ENCODE data around the gene KRT31.
"Not testable (repeated sequence)": the region's sequence is repeated elsewhere in the genome, so short reads cannot be mapped to it uniquely, and the experiment has no call there.

KRT31 gene

GRCh38 chr17:41396996-41397660 is at the start of gene KRT31:
TSS of gene KRT31 (minus strand) at chr17:41397608. CDS start at chr17:41397539, 69 bp downstream.
- no peak for DNase-seq (ENCODE audit: low spot score)

- peak; percentile 26 for DNase-seq (ENCODE audit: low spot score)
These were observed 49.4 kb upstream of the KRT31 start for GRCh38 chr17:41446806-41447205.

DNA sequence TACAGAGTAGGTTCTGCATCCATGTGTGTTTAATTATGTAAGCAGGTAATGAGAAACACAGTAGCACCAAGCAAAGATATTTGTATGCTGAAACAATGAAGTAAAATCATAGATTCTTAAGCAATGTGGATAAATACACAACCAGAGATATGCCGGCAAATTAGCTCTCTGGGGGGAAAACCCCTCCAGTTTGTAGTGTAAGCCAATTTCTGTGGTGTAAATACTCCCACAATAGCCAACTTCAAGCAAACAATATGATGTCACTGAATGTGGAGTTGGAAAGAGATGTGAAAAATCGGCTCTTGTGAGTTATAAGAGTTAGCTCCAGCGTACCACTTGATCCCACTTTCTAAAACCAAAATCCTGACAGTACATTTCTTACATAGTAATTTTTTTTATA is 47.2 kb upstream of the KRT31 start:
- DNase-seq (ENCODE audit: low spot score): no peak

GRCh38 chr17:41444186-41444585 is 46.8 kb upstream of the KRT31 start:
- DNase-seq (ENCODE audit: low spot score): peak; percentile 33

DNA sequence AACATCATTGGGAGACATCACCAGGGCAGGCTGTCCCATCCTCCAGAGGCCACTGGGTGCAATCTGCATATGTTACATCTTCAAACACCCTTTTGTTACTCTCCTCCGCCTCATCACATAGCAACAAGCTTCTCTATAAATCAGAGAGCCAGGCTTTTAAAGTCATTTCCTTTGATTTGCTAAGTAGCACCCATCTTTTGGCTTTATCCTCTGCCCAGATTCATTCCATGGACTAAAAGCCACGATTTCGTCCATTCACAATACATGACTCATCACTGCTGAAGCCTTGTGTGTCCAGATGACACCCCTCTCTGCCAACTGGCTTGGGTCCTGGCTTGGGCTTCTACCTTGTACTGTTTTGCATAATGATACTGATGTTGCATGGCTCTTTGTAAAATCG is 45.3 kb upstream of the KRT31 start:
- DNase-seq (ENCODE audit: low spot score): peak; percentile 78

- DNase-seq (ENCODE audit: low spot score): no peak
These were observed 43.2 kb upstream of the KRT31 start, which contains the start of gene KRT38 for GRCh38 chr17:41440531-41441033. TSS of gene KRT38 (minus strand) at chr17:41440983. CDS start at chr17:41440921, 62 bp downstream.

- DNase-seq (ENCODE audit: low spot score): no peak
These were observed 42.0 kb upstream of the KRT31 start for GRCh38 chr17:41439375-41439774.

DNA sequence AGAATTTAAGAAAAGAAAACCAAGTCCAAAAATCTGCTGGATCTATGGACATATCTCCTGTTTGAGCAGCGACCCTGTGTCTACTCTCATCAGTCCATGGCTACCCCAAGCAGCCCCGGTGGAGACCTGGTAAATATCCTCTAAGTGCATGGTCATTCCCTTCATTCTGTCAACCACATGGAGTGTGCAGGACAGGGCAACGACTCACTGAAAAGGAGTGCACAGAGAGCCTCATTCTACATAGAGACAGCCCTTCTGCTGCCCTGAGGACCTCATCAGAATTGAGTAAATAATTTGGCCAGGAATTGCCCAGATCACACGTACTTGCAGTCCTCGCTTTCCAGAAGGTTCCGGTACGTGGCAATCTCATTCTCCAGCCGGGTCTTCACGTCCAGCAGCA is 40.4 kb upstream of the KRT31 start:
- no peak for DNase-seq (ENCODE audit: low spot score)

GRCh38 chr17:41437254-41437653 is 39.8 kb upstream of the KRT31 start:
- no peak for DNase-seq (ENCODE audit: low spot score)

DNA sequence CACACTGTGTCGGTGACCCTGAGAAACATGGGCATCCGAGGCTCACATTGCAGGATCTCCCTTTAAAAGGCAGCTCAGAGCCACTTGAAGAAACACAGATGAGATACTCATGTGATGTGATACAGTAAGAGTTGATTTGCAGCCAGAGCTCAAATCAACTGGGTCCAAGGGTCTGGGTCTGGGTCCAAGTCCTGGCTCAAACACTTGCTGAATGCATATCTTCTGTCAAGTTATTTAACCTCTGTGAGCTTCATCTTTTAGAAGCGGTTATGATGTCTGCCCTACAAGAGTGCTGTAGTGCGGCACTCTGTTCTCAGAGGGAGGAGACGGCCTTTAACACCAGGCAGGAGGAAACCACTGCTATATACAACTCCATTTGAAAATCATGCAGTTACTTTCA is 37.0 kb upstream of the KRT31 start:
- DNase-seq (ENCODE audit: low spot score): no peak

DNA sequence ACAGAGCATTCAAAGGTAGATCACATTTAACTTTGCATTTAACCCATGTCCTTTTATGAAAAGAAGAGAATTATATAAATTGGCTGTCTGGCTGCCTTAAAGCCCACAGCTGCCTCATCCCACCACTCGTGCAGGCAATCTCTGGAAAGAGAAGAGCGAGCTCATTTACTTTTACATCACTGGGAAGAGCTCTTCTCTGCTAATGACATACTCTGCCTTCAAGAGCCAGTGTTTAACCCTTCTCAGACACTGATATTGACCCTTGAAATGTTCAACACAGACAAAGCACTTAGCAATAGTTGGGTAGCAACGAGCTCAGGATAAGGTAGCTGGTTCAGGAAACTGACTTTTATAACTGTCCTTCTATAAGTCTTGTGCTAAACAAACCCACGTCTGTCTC is 36.6 kb upstream of the KRT31 start:
- DNase-seq (ENCODE audit: low spot score): no peak

GRCh38 chr17:41433586-41433985 is 36.2 kb upstream of the KRT31 start:
- DNase-seq (ENCODE audit: low spot score): no peak

- not testable (repeated sequence) for DNase-seq (ENCODE audit: low spot score)
These were observed 33.0 kb upstream of the KRT31 start for GRCh38 chr17:41430376-41430775.

DNA sequence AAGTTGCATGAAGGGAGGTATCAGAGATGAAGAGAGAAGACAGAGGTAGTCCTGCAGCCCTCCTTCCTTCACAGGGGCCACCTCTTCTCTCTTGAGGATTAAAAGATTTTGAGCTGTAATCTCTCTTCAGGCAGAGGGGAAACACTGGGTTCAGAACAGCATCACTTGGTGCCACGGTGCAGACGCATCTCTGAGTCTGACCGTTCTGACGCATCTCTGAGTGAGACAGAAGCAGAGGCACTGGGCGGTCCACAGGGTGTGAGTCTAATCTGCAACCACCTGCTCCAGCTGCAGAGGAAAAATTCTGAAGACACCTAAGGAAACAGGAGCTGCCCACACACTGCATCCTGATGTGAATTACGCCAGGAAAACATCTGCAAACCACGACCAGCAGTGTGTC is 32.3 kb upstream of the KRT31 start:
- DNase-seq (ENCODE audit: low spot score): no peak

DNA sequence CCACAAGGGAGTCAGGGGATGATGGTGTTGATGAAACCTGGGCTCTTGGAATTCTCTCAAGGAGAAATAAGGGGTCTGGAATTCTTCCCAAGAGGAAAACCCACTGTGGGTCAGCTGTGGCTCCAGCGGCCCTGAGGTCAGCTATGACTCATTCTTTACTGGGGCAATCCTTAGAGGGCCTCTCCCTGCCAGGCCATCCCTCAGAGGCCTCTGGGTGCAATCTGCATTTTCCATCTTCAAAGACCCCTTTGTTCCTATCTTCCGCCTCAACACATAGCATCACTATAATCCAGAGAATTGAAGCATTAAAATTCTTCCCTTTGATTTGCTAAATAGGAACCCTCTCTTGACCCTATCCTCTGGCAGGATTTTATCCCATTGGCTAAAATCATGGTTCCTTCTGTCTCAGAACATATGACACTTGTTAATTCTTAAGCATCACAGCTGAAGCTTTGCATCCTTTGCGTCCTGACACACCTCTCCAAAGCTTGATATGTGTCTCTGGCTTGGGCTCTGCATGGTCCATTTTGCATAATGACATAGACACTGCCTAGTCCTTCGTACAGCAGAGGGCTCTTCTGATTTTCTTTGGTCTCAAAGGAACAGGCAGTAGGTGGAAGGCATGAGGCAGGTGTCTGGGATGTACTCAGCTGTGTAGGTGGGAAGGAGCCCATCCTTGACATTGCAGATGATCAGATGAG is 31.3 kb upstream of the KRT31 start:
- DNase-seq (ENCODE audit: low spot score): peak; percentile 28

GRCh38 chr17:41424111-41424635 is 26.8 kb upstream of the KRT31 start, which contains the start of gene KRT37:
TSS of gene KRT37 (minus strand) at chr17:41424585. CDS start at chr17:41424523, 62 bp downstream.
- no peak for DNase-seq (ENCODE audit: low spot score)

DNA sequence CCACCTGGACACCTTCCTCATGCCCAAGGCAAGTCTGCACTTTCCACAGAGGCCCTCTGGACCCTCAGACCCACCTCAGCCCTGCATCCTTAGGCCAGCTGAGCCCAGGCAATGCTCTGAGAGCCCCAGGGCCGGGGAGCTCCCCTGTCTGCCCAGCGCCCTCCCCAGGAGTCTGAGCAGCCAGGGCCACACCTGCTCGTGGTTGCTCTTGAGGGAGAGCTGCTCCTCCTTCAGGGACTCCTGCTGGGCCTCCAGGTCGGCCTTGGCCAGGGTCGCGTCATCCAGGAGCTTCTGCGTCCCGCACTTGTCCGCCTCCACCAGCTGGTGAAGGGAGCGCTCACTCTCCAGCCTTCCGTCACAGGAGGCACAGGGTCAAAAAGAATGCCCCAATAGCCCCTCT is 25.2 kb upstream of the KRT31 start:
- not testable (repeated sequence) for DNase-seq (ENCODE audit: low spot score)

GRCh38 chr17:41421617-41422016 is 24.2 kb upstream of the KRT31 start:
- DNase-seq (ENCODE audit: low spot score): no peak

- DNase-seq (ENCODE audit: low spot score): peak; percentile 41
These were observed 23.7 kb upstream of the KRT31 start for GRCh38 chr17:41421116-41421515.

DNA sequence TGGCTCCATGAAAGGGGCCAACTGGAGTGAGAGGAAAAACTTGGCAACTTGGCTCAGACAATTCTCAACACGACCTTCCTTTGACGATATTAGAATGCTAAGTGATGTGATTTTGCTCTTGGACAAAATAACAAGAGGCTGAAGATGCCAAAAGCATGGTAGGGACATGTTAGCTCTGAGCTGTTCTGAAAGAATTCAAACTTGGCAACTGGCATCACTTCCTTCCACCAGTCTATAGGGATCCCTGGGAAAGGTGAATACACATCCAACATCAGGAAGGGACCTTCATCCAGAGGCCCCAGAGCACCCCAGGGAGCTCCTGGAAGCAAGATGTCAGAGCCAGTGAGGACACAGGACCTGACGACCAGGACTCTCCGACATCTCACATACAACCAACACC is 22.7 kb upstream of the KRT31 start:
- DNase-seq (ENCODE audit: low spot score): peak; percentile 58

- DNase-seq (ENCODE audit: low spot score): no peak
These were observed 22.3 kb upstream of the KRT31 start for GRCh38 chr17:41419716-41420115.

- no peak for DNase-seq (ENCODE audit: low spot score)
These were observed 20.9 kb upstream of the KRT31 start for GRCh38 chr17:41418116-41418860.

All from AG08395 (cell line).